Measurements from ENCODE around the gene STEAP1. TPM values are rescaled to one million over a fixed set of nuclear protein-coding genes. Genes with fewer than 3 reads are reported as not detected.

The STEAP1 gene
- 102 and 123 TPM in 2 replicates for total RNA-seq

DNA sequence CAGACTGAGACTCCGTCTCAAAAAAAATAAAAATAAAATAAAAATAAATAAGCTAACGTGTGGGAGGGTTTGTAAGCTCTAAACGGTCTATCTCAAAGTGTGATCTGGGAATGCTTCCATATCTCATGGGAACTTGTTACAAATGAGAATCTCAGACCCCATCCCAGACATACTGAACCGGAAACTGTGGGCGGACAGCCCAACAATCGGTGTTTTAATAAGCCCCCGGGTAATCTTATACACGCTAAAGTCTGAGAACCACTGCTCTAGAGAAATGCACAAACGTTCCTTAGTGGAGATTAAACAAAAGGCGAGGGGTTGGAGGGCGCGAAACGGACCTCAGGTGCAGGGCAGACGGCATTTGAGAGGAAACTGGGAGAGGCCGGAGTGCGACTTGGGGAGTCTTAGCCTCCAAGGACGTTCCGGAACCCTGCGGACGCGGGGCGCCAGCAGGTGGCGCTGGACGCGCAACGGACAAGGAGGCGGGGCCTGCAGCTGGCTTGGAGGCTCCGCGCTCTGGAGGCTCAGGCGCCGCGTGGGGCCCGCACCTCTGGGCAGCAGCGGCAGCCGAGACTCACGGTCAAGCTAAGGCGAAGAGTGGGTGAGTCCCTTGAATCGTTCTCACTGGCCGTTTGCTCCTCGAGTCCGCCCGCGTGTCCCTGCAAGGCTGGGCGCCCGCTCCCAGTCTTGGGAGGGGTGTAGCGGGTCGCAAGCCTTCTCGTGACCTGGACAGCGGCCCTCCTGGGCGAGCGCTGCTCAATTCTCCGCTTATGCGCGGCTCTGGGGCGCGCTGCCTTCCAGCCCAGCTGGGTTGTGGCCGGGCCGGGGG lies at the start of gene STEAP1:
STEAP1 (plus strand) TSS at position 527 of the 829 bp plus-strand sequence. CDS start 5,320 bp downstream, outside the sequence.

DNA sequence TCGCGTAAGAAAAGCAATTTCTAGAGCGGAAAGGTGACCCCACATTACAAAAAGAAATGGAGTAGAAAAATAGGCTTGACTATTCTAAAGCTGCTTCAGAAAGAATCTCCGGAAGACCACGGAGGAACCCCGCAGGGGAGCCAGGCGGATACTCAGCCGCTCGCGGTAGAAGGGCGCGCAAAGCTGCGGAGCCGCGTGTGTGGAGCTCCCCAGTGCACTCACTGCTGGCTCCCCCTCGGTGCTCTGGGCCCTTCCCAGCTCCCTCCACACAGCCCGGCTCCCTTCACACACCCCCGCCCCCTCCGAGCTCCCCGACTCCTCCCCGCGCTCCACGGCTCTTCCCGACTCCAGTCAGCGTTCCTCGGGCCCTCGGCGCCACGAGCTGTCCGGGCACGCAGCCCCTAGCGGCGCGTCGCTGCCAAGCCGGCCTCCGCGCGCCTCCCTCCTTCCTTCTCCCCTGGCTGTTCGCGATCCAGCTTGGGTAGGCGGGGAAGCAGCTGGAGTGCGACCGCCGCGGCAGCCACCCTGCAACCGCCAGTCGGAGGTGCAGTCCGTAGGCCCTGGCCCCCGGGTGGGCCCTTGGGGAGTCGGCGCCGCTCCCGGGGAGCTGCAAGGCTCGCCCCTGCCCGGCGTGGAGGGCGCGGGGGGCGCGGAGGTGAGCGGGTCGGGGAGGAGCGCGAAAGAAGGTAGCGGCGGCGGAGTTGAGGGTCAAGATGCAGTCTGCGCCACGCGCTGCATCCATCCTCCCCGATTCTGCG lies 57.3 kb downstream of the STEAP1 start, which contains the start of gene STEAP2:
STEAP2 (plus strand) TSS at position 350 of the 758 bp plus-strand sequence. CDS start 13,343 bp downstream, outside the sequence.

Other genes starting within 250 kb of the STEAP1 start
- 19.1 and 25.8 TPM in 2 replicates for gene STEAP2, start 57.3 kb downstream of the STEAP1 start, total RNA-seq
- 1.5 and 8.4 TPM in 2 replicates for gene CFAP69, start 90.7 kb downstream of the STEAP1 start, total RNA-seq
- not detected in 2 replicates for gene FAM237B, start 166.8 kb downstream of the STEAP1 start, total RNA-seq
- gene GTPBP10, start 192.2 kb downstream of the STEAP1 start, total RNA-seq, result 7.4 and 9.6 TPM in 2 replicates
- gene CLDN12, start 249.0 kb downstream of the STEAP1 start, total RNA-seq, result 10.4 and 12.3 TPM in 2 replicates